ENCODE measurements around the gene EYA3. TPM values are rescaled to one million over a fixed set of nuclear protein-coding genes. Genes with fewer than 3 reads are reported as not detected.

EYA3 gene
- total and polyA plus RNA-seq, 2 of the 8 experiments (the other 6 are each of a cell fraction or from before 2014, with no cell fraction given), result 15.0 to 33.9 TPM

GRCh38 chr1:27935721-27936120 lies 152.7 kb downstream of the EYA3 start:
- H3K27me3 ChIP-seq (replicated peaks in 1 of 4; ENCODE audit: control insufficient read depth in 3 of 4, extremely low read depth in 1 of 4, insufficient read depth in 3 of 4, low read length in 3 of 4), result no peaks in the 10 kb centered on the region
- H3K56ac ChIP-seq (replicated peaks; ENCODE audit: insufficient read length, low read depth, low read length), result no peak overlapping the region
- WGBS, 2 experiments (ENCODE audit: extremely low coverage in 1 of 2, insufficient coverage in 1 of 2, insufficient read length in 1 of 2, insufficient replicate concordance in 2 of 2, low coverage in 1 of 2, low lambda C conversion rate in 2 of 2, missing lambda C conversion rate in 1 of 2), result 57 to 100% methylated on average over 1 to 8 of the region's 8 CpGs
- no peak overlapping the region; the same call in 1 of the 2 replicates for H3K18ac ChIP-seq (ENCODE audit: extremely low read depth, low read length)
- ChIA-PET CTCF (ENCODE audit: partially characterized antibody) (interaction anchor here (0.6 to 1.9 kb wide), 4 partner anchors 10 to 28 kb away, joined by 3 to 9 read pairs (median 5); no protein-coding TSS in a partner anchor), POLR2A (ENCODE audit: partially characterized antibody) (interaction anchor here (0.7 to 3.7 kb wide), 6 partner anchors 10 to 105 kb away, joined by 3 to 28 read pairs (median 6); partner anchors contain the start of gene PPP1R8)
- DNase-seq (ENCODE audit: low read depth in 1 of 2, low spot score in 2 of 2) (no peak), FAIRE-seq (no peak)
- H3K4ac ChIP-seq (replicated peaks; ENCODE audit: insufficient read length, low read depth, low read length), result no peak overlapping the region
- H2BK120ac ChIP-seq (replicated peaks; ENCODE audit: low read depth, low read length), result no peak overlapping the region
- peak overlapping the region; percentile 88; the same call in 1 of the 2 replicates for H2BK15ac ChIP-seq (ENCODE audit: low read length)
- H2AFZ ChIP-seq (ENCODE audit: low read length), result no peak overlapping the region
- no peak overlapping the region for H2BK5ac ChIP-seq (ENCODE audit: low read depth, low read length)
- peaks cover 0 to 26% of the 10 kb centered on the region in 2 experiments; a peak in 3 of 4 replicates for H3K79me2 ChIP-seq (ENCODE audit: control insufficient read depth in 1 of 2, insufficient read depth in 2 of 2, low read length in 2 of 2)
- no peaks in the 10 kb centered on the region for H3K9me3 ChIP-seq (ENCODE audit: insufficient read depth in 2 of 2, low read depth in 1 of 2, low read length in 1 of 2)
- peaks cover 0 to 4% (median 0%) of the 10 kb centered on the region in 4 experiments; a peak in 1 of 8 replicates for H3K36me3 ChIP-seq (ENCODE audit: control insufficient read depth in 2 of 4, insufficient read depth in 4 of 4, low read length in 3 of 4)
- H2BK20ac ChIP-seq (ENCODE audit: low read length), result no peak overlapping the region; the same call in 1 of the 2 replicates
- TF ChIP-seq KDM1A (IDR thresholded peaks at IDR 0.05; ENCODE audit: borderline replicate concordance, low read length) (no peak), MAFK (IDR thresholded peaks at IDR 0.05; ENCODE audit: low read depth, low read length) (no peak), KDM5A (IDR thresholded peaks at IDR 0.05; ENCODE audit: low read length) (no peak), BRCA1 (IDR thresholded peaks at IDR 0.05; ENCODE audit: low read depth, low read length) (no peak), TAF1 (IDR thresholded peaks at IDR 0.05; ENCODE audit: low read depth, low read length) (no peak), GTF2F1 (IDR thresholded peaks at IDR 0.05; ENCODE audit: borderline replicate concordance, low read depth, low read length) (no peak), USF2 (IDR thresholded peaks at IDR 0.05; ENCODE audit: low read length) (no peak), BCL11A (IDR thresholded peaks at IDR 0.05; ENCODE audit: low read depth in 2 of 2, low read length in 2 of 2) (no peak), RXRA (IDR thresholded peaks at IDR 0.05; ENCODE audit: insufficient read depth, low read depth, low read length) (no peak), EZH2 (IDR thresholded peaks at IDR 0.05; ENCODE audit: low read depth, low read length, severe bottlenecking) (no peak), BACH1 (IDR thresholded peaks at IDR 0.05; ENCODE audit: low read length) (no peak), CEBPB (IDR thresholded peaks at IDR 0.05; ENCODE audit: low read depth, low read length) (no peak)
- peaks cover 11% of the 10 kb centered on the region for H3K23me2 ChIP-seq (ENCODE audit: low read depth, low read length)
- no peak overlapping the region for H3K14ac ChIP-seq (ENCODE audit: insufficient read length)
- H4K91ac ChIP-seq (replicated peaks; ENCODE audit: insufficient read length, low read length), result peak overlapping the region; percentile 0
- peak overlapping the region; percentile 73 to 97 for H3K4me2 ChIP-seq (ENCODE audit: insufficient read depth in 1 of 2, low read depth in 2 of 2, low read length in 2 of 2)
- H3K27ac ChIP-seq (ENCODE audit: low read depth, low read length), result no peak overlapping the region
- H2BK12ac ChIP-seq (ENCODE audit: low read depth, low read length), result peak overlapping the region; percentile 92
- H4K8ac ChIP-seq (ENCODE audit: extremely low read depth, insufficient read depth, low read length), result no peak overlapping the region
- H3K4me1 ChIP-seq (replicated peaks in 1 of 4; ENCODE audit: control insufficient read depth in 3 of 4, insufficient read depth in 4 of 4, low read length in 3 of 4), result peaks cover 17 to 26% (median 23%) of the 10 kb centered on the region in 4 experiments
- no peak overlapping the region for H4K5ac ChIP-seq (ENCODE audit: insufficient read length, low read depth, low read length)
- peak overlapping the region in 1 of 4 experiments; percentile 62; a peak in 4 of 7 replicates for H3K9ac ChIP-seq (replicated peaks in 1 of 4; ENCODE audit: extremely low read depth in 1 of 4, low read depth in 3 of 4, low read length in 3 of 4)
- H3K79me1 ChIP-seq (ENCODE audit: low read depth, low read length), result peaks cover 7% of the 10 kb centered on the region; the same call in 1 of the 2 replicates
- peak overlapping the region; percentile 66 to 89 (median 68) for H3K4me3 ChIP-seq (ENCODE audit: extremely low read depth in 1 of 4, insufficient read depth in 2 of 4, low read depth in 3 of 4, low read length in 4 of 4)
- H2AK5ac ChIP-seq (ENCODE audit: low read depth, low read length), result peak overlapping the region; percentile 32; the same call in 1 of the 2 replicates
- no peaks in the 10 kb centered on the region for H4K20me1 ChIP-seq (replicated peaks in 1 of 2; ENCODE audit: control insufficient read depth in 1 of 2, insufficient read depth in 2 of 2, low read length in 2 of 2)
- no peak overlapping the region for H3K23ac ChIP-seq (ENCODE audit: insufficient read length)

Measured in H1 (cell line).